Keratinocyte (primary cell): ENCODE data around the gene GLT8D2.

Experiments
- CTCF ChIP-seq, 3 experiments: IDR thresholded peaks in 1 of 3; conservative IDR thresholded peaks in 1 of 3; optimal IDR thresholded peaks in 1 of 3; 2 replicates in 2 of 3; 3 replicates in 1 of 3; pipeline versions ENCODE3 to v1.5.1; 2011; ENCODE audit warnings: low read length in 3 of 3, mild to moderate bottlenecking in 3 of 3, moderate library complexity in 2 of 3, control low read depth in 1 of 3, inconsistent platforms in 1 of 3; ENCODE audit not compliant: insufficient read depth in 2 of 3; ENCODE audit errors: extremely low read depth in 1 of 3
- EZH2 ChIP-seq: IDR thresholded peaks from one replicate; pipeline ENCODE4 v1.6.1; 2012; ENCODE audit warnings: inconsistent platforms, mild to moderate bottlenecking, low read length, moderate library complexity

DNA sequence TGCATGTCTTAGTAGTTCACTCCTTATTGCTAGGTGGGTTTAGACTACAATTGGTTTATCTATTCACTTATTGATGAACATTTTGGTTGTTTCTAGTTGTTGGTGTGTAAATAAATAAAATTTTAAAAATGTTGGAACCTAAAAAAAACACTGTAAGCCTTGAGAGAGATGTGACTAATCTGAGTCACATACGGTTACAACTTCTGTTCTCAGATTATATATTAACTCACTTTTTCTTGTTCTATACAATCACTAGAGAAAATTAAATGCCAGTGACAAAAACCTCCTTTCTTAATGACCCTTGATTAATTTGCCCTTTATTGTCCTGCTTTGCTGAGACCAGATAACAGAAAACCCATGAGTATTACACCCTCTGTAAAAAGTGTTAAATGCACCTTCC is 91.4 kb downstream of the GLT8D2 start:
- TF ChIP-seq CTCF (optimal IDR thresholded peaks at IDR 0.05 in 1 of 3, IDR thresholded peaks at IDR 0.05 in 1 of 3, conservative IDR thresholded peaks at IDR 0.05 in 1 of 3; ENCODE audit: extremely low read depth in 1 of 3, insufficient read depth in 2 of 3, low read length in 3 of 3) (no peak), EZH2 (no peak)
